Upper lobe of left lung (tissue), 6 donors: ENCODE results near the gene SEPTIN10. TPM values are rescaled to one million over a fixed set of nuclear protein-coding genes. Genes with fewer than 3 reads are reported as not detected.
A peak's percentile ranks its signal among the peaks of the same experiment; 100 is the strongest.

ENCODE experiments used
- ATAC-seq, 2 donors: fragments of 200-7000 bp; cut with Tn5 transposase; one replicate each; pipeline ENCODE4 v1.9.1; 2022; ENCODE audit warnings: mild to moderate bottlenecking in 2 of 2, moderate library complexity in 2 of 2; ENCODE audit not compliant: low FRiP score in 2 of 2
- DNase-seq, 2 donors: peaks; one replicate each; pipeline ENCODE4 v3.0.0-alpha.2; 2019 to 2020
- H3K27ac ChIP-seq, 4 donors: fragments of 200-600 bp; sonication (generic); one replicate each; pipeline ENCODE4 v1.5.1; 2016 to 2019
- H3K27me3 ChIP-seq, 4 donors: fragments of 200-600 bp; sonication (generic); one replicate each; pipeline ENCODE4 v1.5.1; 2017 to 2019
- H3K36me3 ChIP-seq, 4 donors: fragments of 200-600 bp; sonication (generic); one replicate each; pipeline ENCODE4 v1.5.1; 2016 to 2019
- H3K4me1 ChIP-seq, 4 donors: fragments of 200-600 bp; sonication (generic); one replicate each; pipeline ENCODE4 v1.5.1; 2018 to 2019
- H3K4me3 ChIP-seq, 4 donors: fragments of 200-600 bp; sonication (generic); one replicate each; pipeline ENCODE4 v1.5.1; 2017 to 2019; ENCODE audit warnings: mild to moderate bottlenecking in 2 of 4, moderate library complexity in 1 of 4
- H3K9me3 ChIP-seq, 4 donors: fragments of 200-600 bp; sonication (generic); one replicate each; pipeline ENCODE4 v1.5.1; 2018 to 2019
- CTCF ChIP-seq, 6 experiments: fragments of 450-650 bp in 4 of 6; fragments of 200-600 bp in 2 of 6; sonication (generic) in 2 of 6; IDR thresholded peaks; one replicate each; pipeline ENCODE4 v1.5.1; 2016 to 2019; ENCODE audit warnings: antibody characterized with exemption in 6 of 6
- EP300 ChIP-seq, 4 donors: sonication (generic); formaldehyde crosslinking; IDR thresholded peaks; one replicate each; pipeline ENCODE4 v1.5.1; 2017; ENCODE audit warnings: antibody characterized with exemption in 4 of 4, control low read depth in 2 of 4
- POLR2A ChIP-seq, 4 donors: fragments of 450-650 bp; IDR thresholded peaks; one replicate each; pipeline ENCODE4 v1.5.1; 2016 to 2017; ENCODE audit warnings: antibody characterized with exemption in 4 of 4, mild to moderate bottlenecking in 2 of 4
- POLR2AphosphoS5 ChIP-seq, 2 donors: sonication (generic); formaldehyde crosslinking; IDR thresholded peaks; one replicate each; pipeline ENCODE4 v1.5.1; 2017; ENCODE audit warnings: antibody characterized with exemption in 2 of 2
- WGBS, 2 donors: methylation state at CpG; one replicate each; pipeline ENCODE4 v1.1.5; 2017 to 2018; 5-methylcytosine and 5-hydroxymethylcytosine counted together
- total RNA-seq, 6 donors: library from RNA; depleted of rRNA in 4 of 6; stranded (reverse); fragments of >200 nt in 4 of 6; gene quantifications; one replicate each; pipeline versions ENCODE4 v1.1.0 to v1.2.1, GENCODE V29; 2016 to 2021
- donor health status: DM: no; HTN: no; CAD: no; lungs with moderate emphysema.
- donor health status: DM: no; HTN: yes; CAD: no; lungs with severe emphysema.

SEPTIN10 gene
- total RNA-seq, 6 donors from 2014 or later = 60.8 to 135 (median 88.5) TPM

GRCh38 chr2:109500910-109501309, 112.9 kb downstream of the SEPTIN10 start:
- no peak overlapping the region for H3K27ac ChIP-seq
- H3K9me3 ChIP-seq = no peaks in the 10 kb centered on the region
- peaks cover 0 to 6% (median 0%) of the 10 kb centered on the region in 4 donors for H3K36me3 ChIP-seq
- H3K4me3 ChIP-seq = no peak overlapping the region
- DNase-seq (no peak), ATAC-seq (no peak)
- WGBS, 2 donors = 82 to 93% methylated on average over 8 of the region's 8 CpGs
- H3K4me1 ChIP-seq = peaks cover 8 to 21% (median 14%) of the 10 kb centered on the region in 4 donors
- TF ChIP-seq CTCF (IDR thresholded peaks at IDR 0.05) (no peak), POLR2A (IDR thresholded peaks at IDR 0.05) (no peak), POLR2AphosphoS5 (IDR thresholded peaks at IDR 0.05) (no peak), EP300 (IDR thresholded peaks at IDR 0.05) (no peak)
- H3K27me3 ChIP-seq = no peaks in the 10 kb centered on the region

GRCh38 chr2:109499566-109499965, 114.2 kb downstream of the SEPTIN10 start:
- Histone ChIP-seq H3K4me1 (peaks cover 8 to 21% (median 17%) of the 10 kb centered on the region in 4 donors), H3K27me3 (no peaks in the 10 kb centered on the region), H3K4me3 (no peak overlapping the region), H3K9me3 (no peaks in the 10 kb centered on the region), H3K36me3 (peaks cover 0 to 6% (median 3%) of the 10 kb centered on the region in 4 donors), H3K27ac (peak overlapping the region in 1 of 4 donors; percentile 4)
- 39 to 43% methylated on average over 3 to 5 of the region's 5 CpGs for WGBS, 2 donors
- ATAC-seq (no peak), DNase-seq (no peak)
- TF ChIP-seq CTCF (IDR thresholded peaks at IDR 0.05) (no peak), POLR2AphosphoS5 (IDR thresholded peaks at IDR 0.05) (no peak), POLR2A (IDR thresholded peaks at IDR 0.05) (no peak), EP300 (IDR thresholded peaks at IDR 0.05) (no peak)

- peaks cover 0 to 8% (median 3%) of the 10 kb centered on the region in 4 donors for H3K36me3 ChIP-seq
- H3K4me1 ChIP-seq = peaks cover 8 to 22% (median 19%) of the 10 kb centered on the region in 4 donors
- ATAC-seq (peak in 1 of 2 donors; percentile 6), DNase-seq (peak in 1 of 2 donors; percentile 66)
- H3K4me3 ChIP-seq = no peak overlapping the region
- TF ChIP-seq CTCF (IDR thresholded peaks at IDR 0.05) (no peak), EP300 (IDR thresholded peaks at IDR 0.05) (no peak), POLR2A (IDR thresholded peaks at IDR 0.05) (no peak), POLR2AphosphoS5 (IDR thresholded peaks at IDR 0.05) (no peak)
- 86 to 88% methylated on average over 7 to 15 of the region's 15 CpGs for WGBS, 2 donors
- H3K27ac ChIP-seq = no peak overlapping the region
- H3K9me3 ChIP-seq = no peaks in the 10 kb centered on the region
- H3K27me3 ChIP-seq = no peaks in the 10 kb centered on the region
These were observed 114.9 kb downstream of the SEPTIN10 start for GRCh38 chr2:109498906-109499305.

GRCh38 chr2:109497911-109498870, 115.6 kb downstream of the SEPTIN10 start:
- H3K27me3 ChIP-seq = no peaks in the 10 kb centered on the region
- H3K4me1 ChIP-seq = peaks cover 8 to 22% (median 19%) of the 10 kb centered on the region in 4 donors
- no peak for ATAC-seq
- H3K9me3 ChIP-seq = no peaks in the 10 kb centered on the region
- TF ChIP-seq CTCF (IDR thresholded peaks at IDR 0.05) = no peak
- no peak for TF ChIP-seq POLR2A (IDR thresholded peaks at IDR 0.05)
- no peak for TF ChIP-seq POLR2AphosphoS5 (IDR thresholded peaks at IDR 0.05)
- TF ChIP-seq EP300 (IDR thresholded peaks at IDR 0.05) = no peak
- H3K4me3 ChIP-seq = no peak overlapping the region
- peak overlapping the region in 1 of 4 donors; percentile 38 for H3K27ac ChIP-seq
- 56 to 75% methylated on average over 10 to 18 of the region's 19 CpGs for WGBS, 2 donors
- peaks cover 0 to 13% (median 3%) of the 10 kb centered on the region in 4 donors for H3K36me3 ChIP-seq
- no peak for DNase-seq
